OCI-LY1 (cell line): ENCODE data around the gene ZMAT3.
"Not testable (repeated sequence)": the region's sequence is repeated elsewhere in the genome, so short reads cannot be mapped to it uniquely, and the experiment has no call there.

Experiments
- H2AFZ ChIP-seq: fragments of 200-600 bp; sonication (generic), shearing (Covaris generic); 2 replicates; pipeline ENCODE4 v1.6.0; 2014; ENCODE audit warnings: antibody characterized with exemption, mild to moderate bottlenecking, low read length
- H3F3A ChIP-seq: fragments of 200-600 bp; sonication (generic), shearing (Covaris generic); 2 replicates; pipeline ENCODE4 v1.6.0; 2014; ENCODE audit warnings: mild to moderate bottlenecking, antibody characterized with exemption, low read length, moderate library complexity; ENCODE audit not compliant: insufficient read depth
- H3K27ac ChIP-seq: fragments of 200-600 bp; sonication (generic); 2 replicates; pipeline ENCODE4 v1.5.1; 2014; ENCODE audit warnings: low read length, mixed run types, mild to moderate bottlenecking, low read depth; ENCODE audit not compliant: poor library complexity, severe bottlenecking
- H3K27me3 ChIP-seq: fragments of 200-600 bp; sonication (generic); 2 replicates; pipeline ENCODE4 v1.6.0; 2014; ENCODE audit warnings: antibody characterized with exemption, mild to moderate bottlenecking, low read length, moderate library complexity; ENCODE audit not compliant: insufficient read depth
- H3K36me3 ChIP-seq: fragments of 200-600 bp; sonication (generic); 2 replicates; pipeline ENCODE4 v1.6.1; 2014; ENCODE audit warnings: mild to moderate bottlenecking, antibody characterized with exemption, low read length, moderate library complexity, mixed read lengths; ENCODE audit not compliant: insufficient read depth
- H3K4me1 ChIP-seq: fragments of 200-600 bp; sonication (generic); 2 replicates; pipeline ENCODE4 v1.5.1; 2014; ENCODE audit warnings: mild to moderate bottlenecking, low read length, moderate library complexity; ENCODE audit not compliant: insufficient read depth, severe bottlenecking
- H3K4me2 ChIP-seq: fragments of 200-600 bp; sonication (generic), shearing (Covaris generic); 2 replicates; pipeline ENCODE4 v1.6.1; 2014; ENCODE audit warnings: low read length
- H3K4me3 ChIP-seq: fragments of 200-600 bp; sonication (generic); 2 replicates; pipeline ENCODE4 v1.5.1; 2014; ENCODE audit warnings: low read length, low read depth, mild to moderate bottlenecking, mixed read lengths; ENCODE audit not compliant: poor library complexity, severe bottlenecking
- H3K79me2 ChIP-seq: fragments of 200-600 bp; shearing (Covaris generic); 2 replicates; pipeline ENCODE4 v1.6.1; 2016; ENCODE audit warnings: mixed run types, low read length, mixed read lengths; ENCODE audit not compliant: insufficient read depth
- H3K9ac ChIP-seq: fragments of 200-600 bp; sonication (generic), shearing (Covaris generic); 2 replicates; pipeline ENCODE4 v1.6.1; 2014; ENCODE audit warnings: mild to moderate bottlenecking, low read length, mixed read lengths
- H3K9me2 ChIP-seq: fragments of 200-600 bp; sonication (generic), shearing (Covaris generic); 2 replicates; pipeline ENCODE4 v1.6.1; 2014; ENCODE audit warnings: low read depth, mild to moderate bottlenecking, low read length, mixed read lengths
- H3K9me3 ChIP-seq: fragments of 200-600 bp; shearing (Covaris generic); 2 replicates; pipeline ENCODE4 v1.6.1; 2014; ENCODE audit warnings: low read length, mixed read lengths
- H4K20me1 ChIP-seq: fragments of 200-600 bp; sonication (generic), shearing (Covaris generic); 2 replicates; pipeline ENCODE4 v1.6.0; 2016; ENCODE audit warnings: mild to moderate bottlenecking, low read length; ENCODE audit not compliant: insufficient read depth
- EZH2 ChIP-seq: fragments of 200-600 bp; sonication (generic), shearing (Covaris generic); IDR thresholded peaks from 2 replicates; pipeline ENCODE4 v1.8.0; 2017; ENCODE audit warnings: borderline replicate concordance, mixed run types, mild to moderate bottlenecking, antibody characterized with exemption, low read length, moderate library complexity, mixed read lengths
- TF ChIP-seq, protein P1 (sequence below): fragments of 200-600 bp; sonication (generic), shearing (Covaris generic); IDR thresholded peaks from 2 replicates; pipeline ENCODE4 v1.5.1; 2017; ENCODE audit warnings: mild to moderate bottlenecking, antibody characterized with exemption, low read length, moderate library complexity, mixed read lengths

The ZMAT3 gene

DNA sequence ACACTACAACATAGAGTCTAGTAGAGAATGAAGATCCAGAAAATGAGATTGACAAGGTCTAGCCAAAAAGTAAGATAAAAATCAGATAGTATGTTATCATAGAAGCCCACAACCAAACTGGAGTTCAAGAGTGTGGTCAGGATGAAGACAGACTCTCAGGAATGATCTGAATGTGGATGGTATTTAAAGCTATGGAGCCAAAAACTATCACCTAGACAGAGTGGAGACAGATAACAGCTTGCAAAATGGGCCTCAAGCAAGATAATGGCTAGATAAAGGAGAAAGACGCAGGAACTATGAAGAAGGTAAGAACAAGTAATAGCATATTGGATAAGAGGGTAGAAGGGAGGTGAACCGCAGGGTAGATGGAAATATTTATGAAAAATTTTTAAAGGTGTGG lies 35.4 kb downstream of the ZMAT3 start:
- H3K36me3 ChIP-seq: peaks cover 46% of the 10 kb centered on the region
- H3K9me2 ChIP-seq: no peaks in the 10 kb centered on the region
- no peak overlapping the region for H2AFZ ChIP-seq
- H3K79me2 ChIP-seq: peaks cover 21% of the 10 kb centered on the region; the same call in 1 of the 2 replicates
- H3K4me3 ChIP-seq: no peak overlapping the region
- H3F3A ChIP-seq: no peaks in the 10 kb centered on the region
- no peaks in the 10 kb centered on the region for H3K9me3 ChIP-seq
- no peak overlapping the region for H3K4me2 ChIP-seq
- H3K9ac ChIP-seq: no peak overlapping the region
- H3K4me1 ChIP-seq: no peaks in the 10 kb centered on the region
- no peaks in the 10 kb centered on the region for H4K20me1 ChIP-seq
- TF ChIP-seq, protein P1, sequence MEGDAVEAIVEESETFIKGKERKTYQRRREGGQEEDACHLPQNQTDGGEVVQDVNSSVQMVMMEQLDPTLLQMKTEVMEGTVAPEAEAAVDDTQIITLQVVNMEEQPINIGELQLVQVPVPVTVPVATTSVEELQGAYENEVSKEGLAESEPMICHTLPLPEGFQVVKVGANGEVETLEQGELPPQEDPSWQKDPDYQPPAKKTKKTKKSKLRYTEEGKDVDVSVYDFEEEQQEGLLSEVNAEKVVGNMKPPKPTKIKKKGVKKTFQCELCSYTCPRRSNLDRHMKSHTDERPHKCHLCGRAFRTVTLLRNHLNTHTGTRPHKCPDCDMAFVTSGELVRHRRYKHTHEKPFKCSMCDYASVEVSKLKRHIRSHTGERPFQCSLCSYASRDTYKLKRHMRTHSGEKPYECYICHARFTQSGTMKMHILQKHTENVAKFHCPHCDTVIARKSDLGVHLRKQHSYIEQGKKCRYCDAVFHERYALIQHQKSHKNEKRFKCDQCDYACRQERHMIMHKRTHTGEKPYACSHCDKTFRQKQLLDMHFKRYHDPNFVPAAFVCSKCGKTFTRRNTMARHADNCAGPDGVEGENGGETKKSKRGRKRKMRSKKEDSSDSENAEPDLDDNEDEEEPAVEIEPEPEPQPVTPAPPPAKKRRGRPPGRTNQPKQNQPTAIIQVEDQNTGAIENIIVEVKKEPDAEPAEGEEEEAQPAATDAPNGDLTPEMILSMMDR: no peak
- no peak for TF ChIP-seq EZH2
- no peaks in the 10 kb centered on the region for H3K27me3 ChIP-seq
- H3K27ac ChIP-seq: no peak overlapping the region

GRCh38 chr3:179035232-179035631 lies 36.4 kb downstream of the ZMAT3 start:
- no peaks in the 10 kb centered on the region for H4K20me1 ChIP-seq
- TF ChIP-seq EZH2: no peak
- TF ChIP-seq, protein P1: no peak
- no peaks in the 10 kb centered on the region for H3K4me1 ChIP-seq
- H3K79me2 ChIP-seq: peaks cover 21% of the 10 kb centered on the region; the same call in 1 of the 2 replicates
- no peak overlapping the region for H2AFZ ChIP-seq
- H3K9ac ChIP-seq: no peak overlapping the region
- H3K9me2 ChIP-seq: no peaks in the 10 kb centered on the region
- H3K36me3 ChIP-seq: peaks cover 52% of the 10 kb centered on the region
- no peaks in the 10 kb centered on the region for H3K27me3 ChIP-seq
- H3K9me3 ChIP-seq: no peaks in the 10 kb centered on the region
- no peak overlapping the region for H3K4me2 ChIP-seq
- H3K27ac ChIP-seq: no peak overlapping the region
- H3K4me3 ChIP-seq: no peak overlapping the region
- no peaks in the 10 kb centered on the region for H3F3A ChIP-seq

- not testable (repeated sequence) for H3K9me2 ChIP-seq, H3F3A ChIP-seq, H3K4me2 ChIP-seq, H2AFZ ChIP-seq, H3K4me3 ChIP-seq, H3K27me3 ChIP-seq, H4K20me1 ChIP-seq, H3K9ac ChIP-seq, H3K27ac ChIP-seq, H3K9me3 ChIP-seq, H3K4me1 ChIP-seq
- H3K36me3 ChIP-seq: peaks cover 42% of the 10 kb centered on the region
- peaks cover 21% of the 10 kb centered on the region; the same call in 1 of the 2 replicates for H3K79me2 ChIP-seq
Observed at GRCh38 chr3:179033304-179033657, 38.3 kb downstream of the ZMAT3 start.

DNA sequence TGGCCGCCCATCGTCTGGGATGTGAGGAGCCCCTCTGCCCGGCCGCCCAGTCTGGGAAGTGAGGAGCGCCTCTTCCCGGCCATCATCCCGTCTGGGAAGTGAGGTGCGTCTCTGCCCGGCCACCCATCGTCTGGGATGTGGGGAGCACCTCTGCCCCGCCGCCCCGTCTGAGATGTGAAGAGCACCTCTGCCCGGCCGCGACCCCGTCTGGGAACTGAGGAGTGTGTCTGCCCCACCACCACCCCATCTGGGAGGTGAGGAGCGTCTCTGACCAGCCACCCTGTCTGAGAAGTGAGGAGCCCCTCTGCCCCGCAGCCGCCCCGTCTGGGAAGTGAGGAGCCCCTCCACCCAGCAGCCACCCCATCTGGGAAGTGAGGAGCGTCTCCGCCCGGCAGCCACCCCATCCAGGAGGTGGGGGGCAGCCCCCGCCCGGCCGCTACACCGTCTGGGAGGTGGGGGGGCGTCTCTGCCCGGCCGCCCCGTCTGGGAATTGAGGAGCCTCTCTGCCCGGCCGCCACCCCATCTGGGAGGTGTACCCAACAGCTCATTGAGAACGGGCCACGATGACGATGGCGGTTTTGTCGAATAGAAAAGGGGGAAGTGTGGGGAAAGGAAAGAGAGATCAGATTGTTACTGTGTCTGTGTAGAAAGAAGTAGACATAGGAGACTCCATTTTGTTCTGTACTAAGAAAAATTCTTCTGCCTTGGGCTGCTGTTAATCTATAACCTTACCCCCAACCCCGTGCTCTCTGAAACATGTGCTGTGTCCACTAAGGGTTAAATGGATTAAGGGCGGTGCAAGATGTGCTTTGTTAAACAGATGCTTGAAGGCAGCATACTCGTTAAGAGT lies 38.9 kb downstream of the ZMAT3 start:
- H3K4me2 ChIP-seq, H3F3A ChIP-seq, H3K27ac ChIP-seq, H3K9ac ChIP-seq, H3K9me3 ChIP-seq, H2AFZ ChIP-seq, H3K4me3 ChIP-seq, H3K27me3 ChIP-seq, H3K4me1 ChIP-seq, H4K20me1 ChIP-seq, H3K9me2 ChIP-seq: not testable (repeated sequence)
- peaks cover 21% of the 10 kb centered on the region; the same call in 1 of the 2 replicates for H3K79me2 ChIP-seq
- peaks cover 43% of the 10 kb centered on the region for H3K36me3 ChIP-seq
